ENCODE data around the gene TEKT2.

Gene TEKT2

DNA sequence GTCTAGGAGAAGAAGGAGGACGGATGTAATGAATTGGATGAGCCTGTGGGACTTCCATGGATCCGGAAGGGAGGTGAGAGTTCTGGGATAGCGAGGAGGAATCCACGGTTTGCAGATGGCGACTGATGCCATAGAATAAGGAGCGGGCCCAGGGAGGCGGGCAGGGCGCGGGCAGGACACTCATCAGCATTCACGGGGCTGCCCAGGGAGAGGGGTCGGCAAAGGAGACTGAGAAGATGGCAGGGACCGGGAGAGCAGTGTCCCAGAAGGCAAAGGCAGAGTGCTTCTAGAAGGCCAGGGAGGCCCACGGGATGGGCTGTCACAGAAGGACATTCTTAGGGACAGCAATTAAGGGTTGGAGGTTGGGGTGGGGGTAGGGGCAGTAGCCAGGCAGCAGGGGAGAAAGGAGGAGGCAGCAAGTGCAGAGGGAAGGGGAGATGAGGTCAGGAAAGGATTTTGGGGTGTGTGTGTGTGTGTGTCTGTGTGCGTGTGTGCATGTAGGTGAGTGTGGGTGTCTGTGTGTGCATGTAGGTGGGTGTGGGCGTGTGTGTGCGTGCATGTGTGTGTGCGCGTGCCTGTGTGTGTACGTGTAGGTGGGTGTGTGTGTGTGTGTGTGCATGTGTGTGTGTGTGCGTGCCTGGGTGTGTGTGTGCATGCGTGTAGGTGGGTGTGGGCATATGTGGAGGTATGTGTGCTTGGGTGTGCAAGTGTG lies 42.3 kb downstream of the TEKT2 start (continued):
- TF ChIP-seq ZNF501 (tag by site-specific recombination; IDR thresholded peaks at IDR 0.05): no peak

DNA sequence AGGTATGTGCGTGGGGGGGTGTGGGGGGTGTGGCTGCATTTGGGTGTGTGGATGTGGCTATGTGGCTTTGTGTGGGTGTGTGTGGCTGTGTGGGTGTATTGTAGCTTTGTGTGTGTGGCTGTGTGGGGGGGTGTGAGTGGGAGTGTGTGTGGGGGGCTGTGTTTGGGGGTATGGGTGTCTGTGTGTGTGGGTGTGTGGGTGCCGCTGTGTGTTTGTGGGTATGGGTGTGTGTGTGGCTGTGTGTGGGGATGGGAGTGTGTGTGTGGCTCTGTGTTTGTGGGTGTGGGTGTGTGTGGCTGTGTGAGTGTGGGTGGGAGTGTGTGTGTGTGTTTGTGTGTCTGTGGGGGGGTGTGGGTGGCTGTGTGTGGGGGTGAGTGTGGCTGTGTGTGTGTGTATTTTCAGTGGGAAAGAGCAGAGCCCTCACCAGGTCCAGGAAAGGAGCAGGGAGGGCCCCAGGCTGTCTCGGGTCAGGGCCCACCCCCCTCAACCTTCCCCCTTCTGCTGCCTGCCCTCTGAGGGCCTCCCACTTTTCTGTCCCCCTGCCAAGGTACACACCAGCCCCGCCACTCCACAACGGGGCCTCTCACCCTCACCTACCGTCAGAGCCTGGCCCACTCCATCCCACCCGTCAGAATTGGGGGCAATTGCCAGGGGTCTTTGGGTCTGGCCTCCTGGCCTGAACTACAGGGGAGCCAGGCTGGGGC lies 43.1 kb downstream of the TEKT2 start:
- Histone ChIP-seq H3K36me3 (ENCODE audit: control insufficient read depth in 2 of 2, insufficient read depth in 1 of 2, low read length in 2 of 2) (no peaks in the 10 kb centered on the region), H3K9me3 (ENCODE audit: control insufficient read depth, insufficient read depth, low read depth, low read length) (no peaks in the 10 kb centered on the region), H3K27ac (ENCODE audit: extremely low read depth, low read depth, low read length) (no peak overlapping the region), H3K4me3 (ENCODE audit: low read depth, low read length) (no peak overlapping the region), H3K4me1 (ENCODE audit: control insufficient read depth, insufficient read depth, low read length) (no peaks in the 10 kb centered on the region)
- POLR2A ChIA-PET: interaction anchor here (1.2 kb wide), 1 partner anchor 22 kb away, joined by 5 read pairs; the partner anchor contains the start of gene TRAPPC3
- CTCF ChIA-PET: no interaction called here
- no peak for TF ChIP-seq ZNF792 (tag by site-specific recombination; IDR thresholded peaks at IDR 0.05)
- TF ChIP-seq, protein P1, sequence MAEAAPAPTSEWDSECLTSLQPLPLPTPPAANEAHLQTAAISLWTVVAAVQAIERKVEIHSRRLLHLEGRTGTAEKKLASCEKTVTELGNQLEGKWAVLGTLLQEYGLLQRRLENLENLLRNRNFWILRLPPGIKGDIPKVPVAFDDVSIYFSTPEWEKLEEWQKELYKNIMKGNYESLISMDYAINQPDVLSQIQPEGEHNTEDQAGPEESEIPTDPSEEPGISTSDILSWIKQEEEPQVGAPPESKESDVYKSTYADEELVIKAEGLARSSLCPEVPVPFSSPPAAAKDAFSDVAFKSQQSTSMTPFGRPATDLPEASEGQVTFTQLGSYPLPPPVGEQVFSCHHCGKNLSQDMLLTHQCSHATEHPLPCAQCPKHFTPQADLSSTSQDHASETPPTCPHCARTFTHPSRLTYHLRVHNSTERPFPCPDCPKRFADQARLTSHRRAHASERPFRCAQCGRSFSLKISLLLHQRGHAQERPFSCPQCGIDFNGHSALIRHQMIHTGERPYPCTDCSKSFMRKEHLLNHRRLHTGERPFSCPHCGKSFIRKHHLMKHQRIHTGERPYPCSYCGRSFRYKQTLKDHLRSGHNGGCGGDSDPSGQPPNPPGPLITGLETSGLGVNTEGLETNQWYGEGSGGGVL (tag by site-specific recombination; IDR thresholded peaks at IDR 0.05): peak; percentile 90
- TF ChIP-seq, protein P2, sequence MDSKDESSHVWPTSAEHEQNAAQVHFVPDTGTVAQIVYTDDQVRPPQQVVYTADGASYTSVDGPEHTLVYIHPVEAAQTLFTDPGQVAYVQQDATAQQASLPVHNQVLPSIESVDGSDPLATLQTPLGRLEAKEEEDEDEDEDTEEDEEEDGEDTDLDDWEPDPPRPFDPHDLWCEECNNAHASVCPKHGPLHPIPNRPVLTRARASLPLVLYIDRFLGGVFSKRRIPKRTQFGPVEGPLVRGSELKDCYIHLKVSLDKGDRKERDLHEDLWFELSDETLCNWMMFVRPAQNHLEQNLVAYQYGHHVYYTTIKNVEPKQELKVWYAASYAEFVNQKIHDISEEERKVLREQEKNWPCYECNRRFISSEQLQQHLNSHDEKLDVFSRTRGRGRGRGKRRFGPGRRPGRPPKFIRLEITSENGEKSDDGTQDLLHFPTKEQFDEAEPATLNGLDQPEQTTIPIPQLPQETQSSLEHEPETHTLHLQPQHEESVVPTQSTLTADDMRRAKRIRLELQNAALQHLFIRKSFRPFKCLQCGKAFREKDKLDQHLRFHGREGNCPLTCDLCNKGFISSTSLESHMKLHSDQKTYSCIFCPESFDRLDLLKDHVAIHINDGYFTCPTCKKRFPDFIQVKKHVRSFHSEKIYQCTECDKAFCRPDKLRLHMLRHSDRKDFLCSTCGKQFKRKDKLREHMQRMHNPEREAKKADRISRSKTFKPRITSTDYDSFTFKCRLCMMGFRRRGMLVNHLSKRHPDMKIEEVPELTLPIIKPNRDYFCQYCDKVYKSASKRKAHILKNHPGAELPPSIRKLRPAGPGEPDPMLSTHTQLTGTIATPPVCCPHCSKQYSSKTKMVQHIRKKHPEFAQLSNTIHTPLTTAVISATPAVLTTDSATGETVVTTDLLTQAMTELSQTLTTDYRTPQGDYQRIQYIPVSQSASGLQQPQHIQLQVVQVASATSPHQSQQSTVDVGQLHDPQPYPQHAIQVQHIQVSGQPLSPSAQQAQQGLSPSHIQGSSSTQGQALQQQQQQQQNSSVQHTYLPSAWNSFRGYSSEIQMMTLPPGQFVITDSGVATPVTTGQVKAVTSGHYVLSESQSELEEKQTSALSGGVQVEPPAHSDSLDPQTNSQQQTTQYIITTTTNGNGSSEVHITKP (tag by site-specific recombination; IDR thresholded peaks at IDR 0.05): 0 out of 2 replicates have a peak, but pooled peaks have one; percentile 26
- no peak for TF ChIP-seq ZNF510 (tag by site-specific recombination; IDR thresholded peaks at IDR 0.05; ENCODE audit: insufficient replicate concordance)
- TF ChIP-seq EGR2 (tag by site-specific recombination; IDR thresholded peaks at IDR 0.05; ENCODE audit: low read depth): peak; percentile 99
- TF ChIP-seq, protein P3, sequence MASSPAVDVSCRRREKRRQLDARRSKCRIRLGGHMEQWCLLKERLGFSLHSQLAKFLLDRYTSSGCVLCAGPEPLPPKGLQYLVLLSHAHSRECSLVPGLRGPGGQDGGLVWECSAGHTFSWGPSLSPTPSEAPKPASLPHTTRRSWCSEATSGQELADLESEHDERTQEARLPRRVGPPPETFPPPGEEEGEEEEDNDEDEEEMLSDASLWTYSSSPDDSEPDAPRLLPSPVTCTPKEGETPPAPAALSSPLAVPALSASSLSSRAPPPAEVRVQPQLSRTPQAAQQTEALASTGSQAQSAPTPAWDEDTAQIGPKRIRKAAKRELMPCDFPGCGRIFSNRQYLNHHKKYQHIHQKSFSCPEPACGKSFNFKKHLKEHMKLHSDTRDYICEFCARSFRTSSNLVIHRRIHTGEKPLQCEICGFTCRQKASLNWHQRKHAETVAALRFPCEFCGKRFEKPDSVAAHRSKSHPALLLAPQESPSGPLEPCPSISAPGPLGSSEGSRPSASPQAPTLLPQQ (tag by site-specific recombination; IDR thresholded peaks at IDR 0.05): peak; percentile 45; the same call in 1 of the 2 replicates
- peak; percentile 31; the same call in 1 of the 2 replicates for TF ChIP-seq ZBTB48 (tag by site-specific recombination; IDR thresholded peaks at IDR 0.05)
- 0 out of 2 replicates have a peak, but pooled peaks have one; percentile 28 for TF ChIP-seq ZBTB17 (tag by site-specific recombination; IDR thresholded peaks at IDR 0.05)
- 0 out of 2 replicates have a peak, but pooled peaks have one; percentile 66 for TF ChIP-seq ZNF658 (tag by site-specific recombination; IDR thresholded peaks at IDR 0.05)
- 0 out of 2 replicates have a peak, but pooled peaks have one; percentile 37 for TF ChIP-seq ZNF266 (tag by site-specific recombination; IDR thresholded peaks at IDR 0.05; ENCODE audit: low read depth)
- TF ChIP-seq GLIS2 (tag by site-specific recombination; IDR thresholded peaks at IDR 0.05): peak; percentile 52
- TF ChIP-seq KLF1 (tag by site-specific recombination; IDR thresholded peaks at IDR 0.05): 0 out of 2 replicates have a peak, but pooled peaks have one; percentile 18
- TF ChIP-seq, protein P4, sequence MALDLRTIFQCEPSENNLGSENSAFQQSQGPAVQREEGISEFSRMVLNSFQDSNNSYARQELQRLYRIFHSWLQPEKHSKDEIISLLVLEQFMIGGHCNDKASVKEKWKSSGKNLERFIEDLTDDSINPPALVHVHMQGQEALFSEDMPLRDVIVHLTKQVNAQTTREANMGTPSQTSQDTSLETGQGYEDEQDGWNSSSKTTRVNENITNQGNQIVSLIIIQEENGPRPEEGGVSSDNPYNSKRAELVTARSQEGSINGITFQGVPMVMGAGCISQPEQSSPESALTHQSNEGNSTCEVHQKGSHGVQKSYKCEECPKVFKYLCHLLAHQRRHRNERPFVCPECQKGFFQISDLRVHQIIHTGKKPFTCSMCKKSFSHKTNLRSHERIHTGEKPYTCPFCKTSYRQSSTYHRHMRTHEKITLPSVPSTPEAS (tag by site-specific recombination; IDR thresholded peaks at IDR 0.05): no peak
- 0 out of 2 replicates have a peak, but pooled peaks have one; percentile 58 for TF ChIP-seq KLF9 (tag by site-specific recombination; IDR thresholded peaks at IDR 0.05; ENCODE audit: low read depth)
- TF ChIP-seq OVOL3 (tag by site-specific recombination; IDR thresholded peaks at IDR 0.05): no peak
- TF ChIP-seq, protein P5, sequence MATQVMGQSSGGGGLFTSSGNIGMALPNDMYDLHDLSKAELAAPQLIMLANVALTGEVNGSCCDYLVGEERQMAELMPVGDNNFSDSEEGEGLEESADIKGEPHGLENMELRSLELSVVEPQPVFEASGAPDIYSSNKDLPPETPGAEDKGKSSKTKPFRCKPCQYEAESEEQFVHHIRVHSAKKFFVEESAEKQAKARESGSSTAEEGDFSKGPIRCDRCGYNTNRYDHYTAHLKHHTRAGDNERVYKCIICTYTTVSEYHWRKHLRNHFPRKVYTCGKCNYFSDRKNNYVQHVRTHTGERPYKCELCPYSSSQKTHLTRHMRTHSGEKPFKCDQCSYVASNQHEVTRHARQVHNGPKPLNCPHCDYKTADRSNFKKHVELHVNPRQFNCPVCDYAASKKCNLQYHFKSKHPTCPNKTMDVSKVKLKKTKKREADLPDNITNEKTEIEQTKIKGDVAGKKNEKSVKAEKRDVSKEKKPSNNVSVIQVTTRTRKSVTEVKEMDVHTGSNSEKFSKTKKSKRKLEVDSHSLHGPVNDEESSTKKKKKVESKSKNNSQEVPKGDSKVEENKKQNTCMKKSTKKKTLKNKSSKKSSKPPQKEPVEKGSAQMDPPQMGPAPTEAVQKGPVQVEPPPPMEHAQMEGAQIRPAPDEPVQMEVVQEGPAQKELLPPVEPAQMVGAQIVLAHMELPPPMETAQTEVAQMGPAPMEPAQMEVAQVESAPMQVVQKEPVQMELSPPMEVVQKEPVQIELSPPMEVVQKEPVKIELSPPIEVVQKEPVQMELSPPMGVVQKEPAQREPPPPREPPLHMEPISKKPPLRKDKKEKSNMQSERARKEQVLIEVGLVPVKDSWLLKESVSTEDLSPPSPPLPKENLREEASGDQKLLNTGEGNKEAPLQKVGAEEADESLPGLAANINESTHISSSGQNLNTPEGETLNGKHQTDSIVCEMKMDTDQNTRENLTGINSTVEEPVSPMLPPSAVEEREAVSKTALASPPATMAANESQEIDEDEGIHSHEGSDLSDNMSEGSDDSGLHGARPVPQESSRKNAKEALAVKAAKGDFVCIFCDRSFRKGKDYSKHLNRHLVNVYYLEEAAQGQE (tag by site-specific recombination; IDR thresholded peaks at IDR 0.05): no peak
- peak; percentile 99 for TF ChIP-seq ZFHX2 (tag by site-specific recombination; conservative IDR thresholded peaks at IDR 0.05)
- TF ChIP-seq, protein P6, sequence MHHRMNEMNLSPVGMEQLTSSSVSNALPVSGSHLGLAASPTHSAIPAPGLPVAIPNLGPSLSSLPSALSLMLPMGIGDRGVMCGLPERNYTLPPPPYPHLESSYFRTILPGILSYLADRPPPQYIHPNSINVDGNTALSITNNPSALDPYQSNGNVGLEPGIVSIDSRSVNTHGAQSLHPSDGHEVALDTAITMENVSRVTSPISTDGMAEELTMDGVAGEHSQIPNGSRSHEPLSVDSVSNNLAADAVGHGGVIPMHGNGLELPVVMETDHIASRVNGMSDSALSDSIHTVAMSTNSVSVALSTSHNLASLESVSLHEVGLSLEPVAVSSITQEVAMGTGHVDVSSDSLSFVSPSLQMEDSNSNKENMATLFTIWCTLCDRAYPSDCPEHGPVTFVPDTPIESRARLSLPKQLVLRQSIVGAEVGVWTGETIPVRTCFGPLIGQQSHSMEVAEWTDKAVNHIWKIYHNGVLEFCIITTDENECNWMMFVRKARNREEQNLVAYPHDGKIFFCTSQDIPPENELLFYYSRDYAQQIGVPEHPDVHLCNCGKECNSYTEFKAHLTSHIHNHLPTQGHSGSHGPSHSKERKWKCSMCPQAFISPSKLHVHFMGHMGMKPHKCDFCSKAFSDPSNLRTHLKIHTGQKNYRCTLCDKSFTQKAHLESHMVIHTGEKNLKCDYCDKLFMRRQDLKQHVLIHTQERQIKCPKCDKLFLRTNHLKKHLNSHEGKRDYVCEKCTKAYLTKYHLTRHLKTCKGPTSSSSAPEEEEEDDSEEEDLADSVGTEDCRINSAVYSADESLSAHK (tag by site-specific recombination; IDR thresholded peaks at IDR 0.05): no peak

All from HEK293 (cell line).